Measurements from ENCODE around the gene ARMC6. TPM values are rescaled to one million over a fixed set of nuclear protein-coding genes. Genes with fewer than 3 reads are reported as not detected.
"Not testable (repeated sequence)": the region's sequence is repeated elsewhere in the genome, so short reads cannot be mapped to it uniquely, and the experiment has no call there.

The ARMC6 gene
- total RNA-seq, 1 experiment from 2014 or later = 33.5 TPM

DNA sequence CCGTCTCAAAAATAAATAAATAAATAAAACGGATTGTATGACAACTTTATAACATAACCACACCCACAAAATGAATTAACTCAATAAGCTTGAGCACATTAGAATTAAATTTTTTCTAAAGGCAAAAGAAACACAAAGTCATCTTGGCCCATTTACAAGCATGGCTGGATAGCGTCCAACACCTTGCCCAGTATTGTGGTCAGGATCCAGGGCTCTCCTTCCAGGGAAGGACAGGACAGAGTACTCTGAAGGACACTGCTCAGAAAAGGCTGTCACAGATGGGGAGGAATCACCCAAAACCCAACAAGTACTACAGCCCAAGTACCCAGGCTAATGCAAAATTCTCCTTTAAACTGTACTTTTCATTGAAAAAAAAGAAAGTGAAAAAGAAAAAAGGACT lies 27.2 kb upstream of the ARMC6 start:
- no peak for DNase-seq (ENCODE audit: low read depth, low spot score)
- in situ Hi-C loops (cut with HindIII; ENCODE audit: low pct_unique_long_range_greater_than_20kb, low sequenced_read_pairs) = no loop called here

DNA sequence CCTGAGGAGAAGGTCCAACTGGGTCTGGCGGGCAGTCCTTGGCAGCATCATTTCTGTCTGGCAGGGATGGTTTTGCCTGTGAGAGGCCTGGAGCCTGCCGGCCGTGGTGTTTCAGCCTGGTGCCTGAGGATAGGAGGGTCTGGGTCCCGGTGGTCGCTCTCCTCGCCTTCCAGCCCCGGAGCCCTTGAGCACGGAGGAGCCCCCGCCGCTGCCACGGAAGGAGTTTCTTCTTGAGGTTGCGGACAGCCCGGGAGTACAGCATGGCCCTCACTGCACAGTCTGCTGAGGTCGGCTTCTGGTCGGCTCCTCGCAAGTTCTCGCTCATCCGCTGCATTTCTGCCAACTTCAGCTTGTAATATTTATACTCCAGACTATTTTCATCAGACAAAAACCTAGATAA lies 23.5 kb upstream of the ARMC6 start:
- DNase-seq (ENCODE audit: low read depth, low spot score) = no peak
- in situ Hi-C loops (cut with HindIII; ENCODE audit: low pct_unique_long_range_greater_than_20kb, low sequenced_read_pairs) = no loop called here

DNA sequence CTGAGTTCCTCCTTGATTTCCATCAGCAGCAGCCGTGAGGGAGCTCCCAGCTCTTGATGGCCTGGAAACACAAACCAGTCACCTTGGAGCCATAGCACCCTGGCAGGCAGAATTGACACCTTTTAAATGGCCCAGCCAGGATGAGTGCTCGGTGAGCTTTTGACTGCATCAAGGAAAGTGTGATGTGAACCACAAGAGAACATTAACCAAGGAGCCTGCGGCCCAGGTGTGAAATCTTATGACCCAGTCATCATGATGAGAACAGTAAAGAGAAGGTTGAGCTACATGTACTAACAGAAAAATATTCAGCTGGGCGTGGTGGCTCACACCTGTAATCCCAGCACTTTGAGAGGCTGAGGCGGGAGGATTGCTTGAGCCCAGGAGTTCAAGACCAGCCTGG lies 22.9 kb upstream of the ARMC6 start:
- in situ Hi-C loops (cut with HindIII; ENCODE audit: low pct_unique_long_range_greater_than_20kb, low sequenced_read_pairs) = no loop called here
- DNase-seq (ENCODE audit: low read depth, low spot score) = no peak

DNA sequence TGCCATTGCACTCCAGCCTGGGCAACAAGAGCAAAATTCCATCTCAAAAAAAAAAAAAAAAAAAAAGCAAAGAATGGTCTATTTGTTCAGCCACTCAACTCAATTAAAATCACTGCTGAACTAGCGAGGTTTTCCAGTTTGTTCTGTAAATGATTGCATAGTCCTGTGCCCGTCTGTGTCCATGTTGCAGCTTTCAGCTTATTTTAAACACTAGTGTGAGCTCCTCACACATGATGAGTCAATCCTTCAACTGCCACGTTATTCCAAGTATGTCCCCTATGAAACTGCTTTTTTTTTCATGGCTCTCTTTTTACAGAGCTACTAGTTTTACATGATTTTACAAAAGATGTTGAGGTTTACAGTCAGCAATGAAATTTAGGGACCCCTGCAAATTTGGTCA lies 12.3 kb upstream of the ARMC6 start:
- in situ Hi-C loops (cut with HindIII; ENCODE audit: low pct_unique_long_range_greater_than_20kb, low sequenced_read_pairs) = no loop called here
- DNase-seq (ENCODE audit: low read depth, low spot score) = peak; percentile 31

DNA sequence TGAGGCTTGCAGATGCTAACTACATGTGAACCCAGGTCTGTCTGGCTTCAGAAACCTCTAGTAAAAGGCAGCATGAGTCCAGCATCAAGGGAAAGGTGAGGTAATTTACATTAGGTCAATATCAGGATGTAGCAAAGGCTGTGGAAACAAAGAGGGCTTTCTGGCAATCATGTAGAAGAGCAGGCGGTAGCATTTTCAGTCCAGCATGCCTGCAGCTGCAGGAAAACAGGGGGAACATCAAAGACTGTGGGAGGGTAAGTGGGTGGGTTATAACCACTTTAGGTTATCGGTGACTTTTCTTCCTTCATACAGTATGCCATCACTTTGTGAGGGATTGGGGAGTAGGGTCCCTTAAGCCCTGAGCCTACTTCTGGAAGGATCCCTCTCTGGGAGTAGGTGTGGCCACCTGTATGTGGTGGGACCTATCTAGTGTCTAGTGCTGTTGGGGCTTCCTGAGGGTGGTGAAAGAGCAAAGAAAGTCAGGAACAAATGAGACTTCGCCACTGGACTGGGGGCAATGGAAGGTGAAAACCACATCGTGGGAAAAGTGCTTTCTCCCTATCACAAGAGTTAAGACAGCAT lies 10.9 kb upstream of the ARMC6 start:
- in situ Hi-C loops (cut with HindIII; ENCODE audit: low pct_unique_long_range_greater_than_20kb, low sequenced_read_pairs) = no loop called here
- DNase-seq (ENCODE audit: low read depth, low spot score) = no peak

DNA sequence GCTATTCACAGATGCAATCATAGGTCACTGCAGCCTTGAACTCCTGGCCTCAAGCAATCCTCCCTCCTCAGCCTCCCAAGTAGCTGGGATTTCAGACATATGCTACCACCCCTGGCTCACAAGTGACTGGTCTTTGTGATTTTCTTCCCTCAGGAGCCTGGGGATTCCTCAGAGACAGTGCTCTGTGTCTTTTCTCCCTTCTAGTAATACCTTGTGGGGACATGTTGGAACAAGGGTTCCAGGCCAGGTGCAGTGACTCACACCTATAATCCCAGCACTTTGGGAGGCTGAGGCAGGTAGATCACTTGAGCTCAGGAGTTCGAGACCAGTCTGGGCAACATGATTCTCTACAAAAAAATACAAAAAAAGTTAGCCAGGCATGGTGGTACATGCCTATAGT lies 10.0 kb upstream of the ARMC6 start:
- DNase-seq (ENCODE audit: low read depth, low spot score); in situ Hi-C loops (cut with HindIII; ENCODE audit: low pct_unique_long_range_greater_than_20kb, low sequenced_read_pairs): not testable (repeated sequence)

DNA sequence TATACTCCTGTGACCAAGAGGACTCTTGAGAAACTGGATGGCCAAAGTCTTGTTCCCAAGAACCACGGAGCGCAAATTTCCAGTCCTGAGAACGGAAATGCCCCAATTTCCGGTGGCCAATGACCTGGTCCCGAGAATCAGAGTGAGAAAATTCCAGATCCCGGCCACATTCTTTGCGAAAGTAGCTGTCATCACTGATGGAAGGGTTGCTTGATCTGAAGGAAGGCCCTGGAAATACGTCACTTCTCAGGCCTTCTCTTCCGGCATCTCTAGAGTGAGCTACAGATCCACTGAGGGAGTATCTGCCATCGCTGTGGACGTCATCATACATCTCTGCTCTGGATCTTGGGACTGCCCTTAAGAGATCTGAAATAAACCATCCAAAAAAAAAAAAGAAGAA lies 7.5 kb upstream of the ARMC6 start:
- in situ Hi-C loops (cut with HindIII; ENCODE audit: low pct_unique_long_range_greater_than_20kb, low sequenced_read_pairs) = no loop called here
- no peak for DNase-seq (ENCODE audit: low read depth, low spot score)

DNA sequence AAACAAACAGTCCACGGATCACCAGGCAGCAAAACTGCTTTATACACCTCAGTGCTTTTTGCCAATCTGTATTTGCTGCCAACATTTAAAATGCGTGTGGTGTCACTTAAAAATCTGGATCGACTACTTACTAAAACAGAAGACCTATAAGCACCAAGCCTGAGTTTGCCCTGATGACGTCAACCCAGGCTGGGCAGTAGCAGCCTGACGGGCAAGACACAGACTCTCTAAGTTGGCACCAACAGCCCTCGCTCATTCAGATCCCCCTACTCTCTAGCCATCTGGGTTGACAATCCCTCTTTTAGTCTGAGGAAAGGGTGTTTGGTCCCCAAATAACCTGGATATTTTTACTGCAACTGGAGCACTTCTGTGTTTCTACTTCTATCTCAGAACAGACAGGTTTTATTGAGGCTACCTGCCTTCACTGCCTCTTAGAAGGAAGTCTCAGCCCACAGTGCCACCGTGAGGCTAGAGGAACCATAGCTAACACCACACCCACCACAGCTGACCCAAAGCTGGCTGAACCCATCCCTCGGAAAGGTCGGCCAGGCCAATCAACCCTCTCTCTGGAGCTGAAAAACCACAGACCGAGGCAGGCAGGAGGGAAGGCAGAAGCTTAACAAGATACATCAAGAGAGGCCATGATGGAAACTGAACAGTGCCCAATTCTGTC lies 7.0 kb upstream of the ARMC6 start:
- peak; percentile 24 for DNase-seq (ENCODE audit: low read depth, low spot score)
- in situ Hi-C loops (cut with HindIII; ENCODE audit: low pct_unique_long_range_greater_than_20kb, low sequenced_read_pairs) = no loop called here

DNA sequence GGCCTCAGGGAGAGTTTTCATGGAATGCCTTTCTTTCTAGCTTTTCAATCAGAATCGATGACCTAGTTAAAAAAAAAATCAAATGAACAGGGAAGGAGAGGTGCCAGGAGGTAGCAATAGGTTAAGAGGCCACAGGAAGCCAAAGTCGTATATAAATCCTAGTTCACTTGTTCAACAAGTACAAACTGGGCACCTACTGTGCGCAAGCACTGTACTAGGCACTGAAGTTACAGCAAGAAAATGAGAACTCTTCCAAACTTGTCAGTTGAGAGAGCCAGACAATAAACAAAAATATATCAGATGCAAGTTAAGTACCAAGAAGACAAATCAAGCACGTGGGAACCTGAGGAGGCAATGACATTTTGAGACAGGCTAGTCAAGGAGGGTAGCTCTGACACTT lies 6.2 kb upstream of the ARMC6 start:
- in situ Hi-C loops (cut with HindIII; ENCODE audit: low pct_unique_long_range_greater_than_20kb, low sequenced_read_pairs) = no loop called here
- no peak for DNase-seq (ENCODE audit: low read depth, low spot score)

DNA sequence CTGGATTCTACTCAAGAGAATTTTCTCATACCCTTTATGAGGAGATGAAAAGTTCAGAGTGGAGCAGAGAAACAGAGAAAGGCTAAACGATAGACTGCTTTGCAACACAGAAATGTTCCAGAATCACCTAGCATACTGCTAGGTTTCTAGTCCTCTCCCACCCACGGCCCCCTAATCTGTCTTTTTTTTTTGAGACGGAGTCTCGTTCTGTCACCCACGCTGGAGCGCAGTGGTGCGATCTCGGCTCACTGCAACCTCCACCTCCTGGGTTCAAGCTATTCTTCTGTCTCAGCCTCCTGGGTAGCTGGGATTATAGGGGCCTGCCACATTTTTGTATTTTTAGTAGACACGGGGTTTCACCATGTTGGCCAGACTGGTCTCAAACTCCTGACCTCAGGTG lies 4.9 kb upstream of the ARMC6 start:
- in situ Hi-C loops (cut with HindIII; ENCODE audit: low pct_unique_long_range_greater_than_20kb, low sequenced_read_pairs) = no loop called here
- no peak for DNase-seq (ENCODE audit: low read depth, low spot score)

DNA sequence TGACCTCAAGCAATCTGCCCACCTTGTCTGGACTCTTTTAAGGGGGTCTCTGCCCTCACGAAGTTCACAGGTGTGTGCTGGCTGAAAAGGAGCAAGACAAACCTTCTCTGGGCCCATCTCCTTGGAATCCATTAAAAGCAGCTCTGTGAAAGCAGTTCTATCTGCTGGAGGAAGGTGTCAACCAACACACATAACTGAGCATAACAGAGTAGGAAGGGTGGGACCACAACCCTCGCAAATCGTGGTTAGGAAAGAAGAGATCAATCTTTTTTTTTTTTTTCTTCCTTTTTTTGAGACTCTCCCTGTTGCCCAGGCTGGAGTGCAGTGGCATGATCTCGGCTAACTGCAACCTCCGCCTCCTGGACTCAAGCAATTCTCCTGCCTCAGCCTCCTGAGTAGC lies 1.5 kb upstream of the ARMC6 start:
- no peak for DNase-seq (ENCODE audit: low read depth, low spot score)
- in situ Hi-C loops (cut with HindIII; ENCODE audit: low pct_unique_long_range_greater_than_20kb, low sequenced_read_pairs) = no loop called here

DNA sequence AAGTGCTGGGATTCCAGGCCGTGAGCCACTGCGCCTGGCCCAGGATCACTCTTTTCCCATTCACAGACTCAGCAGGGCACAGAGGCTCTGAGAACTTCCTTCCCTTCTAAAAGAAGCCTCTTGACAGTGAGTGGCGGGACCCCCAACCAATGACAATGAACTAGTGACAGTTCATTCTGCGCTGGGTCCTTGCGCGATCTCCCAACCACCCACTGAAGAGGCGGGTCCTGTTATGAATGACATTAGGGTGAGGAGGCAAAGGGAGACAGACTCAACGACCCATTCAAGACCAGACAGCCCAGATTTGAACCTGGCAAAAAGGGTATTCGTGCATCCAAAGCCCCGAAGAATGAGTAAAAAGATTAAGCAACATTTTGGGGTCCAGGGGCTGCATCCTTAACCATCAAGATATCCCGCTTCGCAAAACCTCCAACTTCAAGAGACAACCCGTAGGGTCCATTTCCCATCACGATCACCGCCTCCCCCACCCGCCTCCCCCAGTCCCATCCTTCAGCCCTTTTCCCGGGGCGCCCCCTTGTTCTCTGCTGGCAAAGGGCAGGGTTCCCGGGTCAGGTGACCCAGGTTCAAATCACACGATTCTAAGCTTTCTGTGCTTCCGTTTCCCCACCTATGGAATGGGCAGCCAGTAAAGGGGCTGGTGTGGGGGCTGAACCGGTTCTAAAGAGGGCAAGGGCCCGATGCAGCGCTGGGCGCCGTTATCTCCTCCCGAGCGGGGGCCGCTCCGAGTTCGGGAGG lies 805 bp upstream of the ARMC6 start:
- in situ Hi-C loops (cut with HindIII; ENCODE audit: low pct_unique_long_range_greater_than_20kb, low sequenced_read_pairs) = no loop called here
- DNase-seq (ENCODE audit: low read depth, low spot score) = peak; percentile 91

DNA sequence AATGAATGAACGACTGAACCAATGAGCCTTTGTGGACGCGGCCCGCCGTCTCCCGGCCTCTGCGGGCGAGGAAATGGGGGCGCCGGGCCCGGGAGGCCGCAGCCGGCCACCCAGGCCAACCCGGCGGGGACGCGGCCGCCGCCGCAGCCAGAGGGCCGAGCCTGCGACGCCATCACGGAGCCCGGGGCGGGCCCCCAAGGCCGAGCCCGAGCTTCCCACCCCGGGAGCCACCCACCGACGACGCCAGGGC lies 302 bp upstream of the ARMC6 start:
- DNase-seq (ENCODE audit: low read depth, low spot score) = no peak
- in situ Hi-C loops (cut with HindIII; ENCODE audit: low pct_unique_long_range_greater_than_20kb, low sequenced_read_pairs) = no loop called here

DNA sequence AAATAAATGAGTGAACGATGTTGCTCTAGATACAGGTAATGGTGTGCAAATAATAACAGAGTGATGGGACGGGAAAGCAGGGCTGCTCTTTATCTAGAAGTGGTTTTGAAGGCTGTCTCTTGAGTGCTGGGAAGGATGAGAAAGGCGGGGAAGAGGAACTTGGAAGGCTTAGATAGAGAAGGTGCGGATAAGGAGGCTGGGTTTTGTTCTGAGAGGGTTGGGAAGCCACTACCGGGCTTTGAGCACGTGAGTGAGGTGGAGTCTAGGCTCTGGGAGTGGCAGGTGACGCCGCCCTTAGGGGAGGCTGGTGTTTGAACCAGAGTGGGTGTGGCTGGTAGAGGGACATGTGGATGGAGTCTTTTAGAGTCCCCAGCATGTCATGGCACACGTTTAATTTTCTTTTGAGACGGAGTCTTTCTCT lies 811 bp downstream of the ARMC6 start:
- peak; percentile 71 for DNase-seq (ENCODE audit: low read depth, low spot score)
- in situ Hi-C loops (cut with HindIII; ENCODE audit: low pct_unique_long_range_greater_than_20kb, low sequenced_read_pairs) = no loop called here

DNA sequence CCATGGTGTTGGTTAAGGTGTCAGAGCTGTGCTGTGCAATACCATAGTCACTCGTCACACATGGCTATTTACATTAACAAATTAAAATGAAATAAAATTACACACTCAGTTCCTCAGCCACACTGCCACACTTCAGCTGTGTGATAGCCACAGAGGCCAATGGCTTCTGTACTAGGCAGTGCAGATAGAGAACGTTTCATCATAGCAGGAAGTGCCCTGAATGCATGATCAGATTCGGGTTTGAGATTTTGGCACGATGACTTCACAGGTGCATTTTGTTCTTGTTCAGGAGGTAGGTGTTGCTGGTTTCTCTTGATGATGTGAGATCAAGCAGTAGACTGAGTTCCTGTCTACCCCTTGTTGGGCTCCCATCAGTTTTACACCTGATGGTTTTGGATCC lies 6.5 kb downstream of the ARMC6 start:
- in situ Hi-C loops (cut with HindIII; ENCODE audit: low pct_unique_long_range_greater_than_20kb, low sequenced_read_pairs) = no loop called here
- no peak for DNase-seq (ENCODE audit: low read depth, low spot score)

DNA sequence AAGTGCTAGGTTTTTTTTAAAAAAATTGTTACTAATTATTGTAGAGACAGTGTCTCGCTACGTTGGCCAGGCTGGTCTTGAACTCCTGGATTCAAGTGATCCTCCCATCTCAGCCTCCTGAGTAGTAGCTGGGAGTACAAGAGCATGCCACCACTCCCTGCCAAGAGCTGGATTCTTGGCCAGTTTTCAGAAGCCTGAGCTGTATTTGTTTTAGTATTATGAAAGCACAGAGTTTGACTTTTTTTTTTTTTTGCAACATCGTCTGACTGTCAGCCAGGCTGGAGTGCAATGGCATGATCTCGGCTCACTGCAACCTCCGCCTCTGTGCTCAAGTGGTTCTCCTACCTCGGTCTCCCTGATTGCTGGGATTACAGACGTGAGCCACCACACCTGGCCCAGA lies 7.0 kb downstream of the ARMC6 start:
- DNase-seq (ENCODE audit: low read depth, low spot score) = no peak
- in situ Hi-C loops (cut with HindIII; ENCODE audit: low pct_unique_long_range_greater_than_20kb, low sequenced_read_pairs) = no loop called here

DNA sequence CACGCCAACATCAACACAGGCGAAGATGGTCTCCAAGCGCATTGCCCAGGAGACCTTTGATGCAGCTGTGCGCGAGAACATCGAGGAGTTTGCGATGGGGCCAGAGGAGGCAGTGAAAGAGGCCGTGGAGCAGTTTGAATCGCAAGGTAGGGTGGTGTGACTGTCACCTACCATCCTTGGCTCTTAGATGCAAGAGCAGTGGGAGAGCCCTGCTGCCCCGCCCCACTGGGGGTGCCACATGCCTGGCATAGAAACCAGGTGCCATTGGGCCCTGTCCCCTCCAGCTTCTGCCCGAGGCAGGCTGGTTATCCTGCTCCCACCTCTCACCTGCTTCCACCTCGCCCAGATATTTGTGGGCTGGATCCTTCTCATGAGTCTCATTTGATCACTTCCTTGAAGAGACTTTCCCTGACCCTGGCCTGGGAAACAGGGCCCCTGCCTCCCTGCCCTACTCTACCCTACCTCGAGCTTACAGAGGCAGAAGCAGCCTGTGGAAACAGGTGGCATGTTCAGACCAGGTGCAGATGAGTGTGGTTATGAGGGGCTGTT lies 9.4 kb downstream of the ARMC6 start:
- in situ Hi-C loops (cut with HindIII; ENCODE audit: low pct_unique_long_range_greater_than_20kb, low sequenced_read_pairs) = no loop called here

DNA sequence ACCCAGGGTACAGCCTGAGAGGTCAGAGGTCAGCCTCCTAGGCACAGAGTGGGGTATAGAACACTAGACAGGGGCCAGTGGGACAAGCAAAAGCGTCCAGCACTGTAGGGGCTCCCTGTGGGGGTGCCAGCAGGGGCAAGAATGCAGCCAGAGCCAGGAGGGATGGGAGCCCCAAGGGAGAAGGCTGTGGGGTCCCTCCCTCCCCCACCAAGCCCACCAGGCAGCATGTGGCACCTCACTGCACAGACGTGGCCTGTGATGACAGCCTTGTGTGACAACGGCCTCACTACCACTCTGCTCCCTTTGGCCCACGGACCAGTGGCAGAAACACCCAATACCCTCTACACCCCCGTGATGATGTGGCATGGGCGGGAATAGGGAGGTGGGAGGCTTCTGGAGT lies 10.1 kb downstream of the ARMC6 start:
- in situ Hi-C loops (cut with HindIII; ENCODE audit: low pct_unique_long_range_greater_than_20kb, low sequenced_read_pairs) = no loop called here
- no peak for DNase-seq (ENCODE audit: low read depth, low spot score)

More for the DNA sequence above, 9.4 kb downstream of the ARMC6 start:
- no peak for DNase-seq (ENCODE audit: low read depth, low spot score)

DNA sequence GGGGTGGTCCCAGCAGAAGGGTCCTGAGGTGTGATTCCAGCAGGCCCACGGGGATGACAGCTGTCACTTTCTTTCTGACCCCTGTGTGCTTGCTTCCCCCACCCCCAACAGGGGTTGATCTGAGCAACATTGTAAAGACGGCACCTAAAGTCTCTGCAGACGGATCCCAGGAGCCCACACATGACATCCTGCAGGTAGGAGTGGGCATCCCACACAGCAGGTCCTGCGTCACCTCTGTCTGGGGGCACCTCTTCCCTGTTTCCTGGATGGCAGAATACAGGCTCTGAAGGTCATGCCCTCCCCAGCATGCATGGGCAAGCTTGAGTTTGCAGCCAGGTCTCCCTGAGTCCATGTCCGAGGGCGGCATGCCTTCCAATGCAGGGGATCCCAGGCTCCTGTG lies 10.5 kb downstream of the ARMC6 start:
- DNase-seq (ENCODE audit: low read depth, low spot score) = no peak
- in situ Hi-C loops (cut with HindIII; ENCODE audit: low pct_unique_long_range_greater_than_20kb, low sequenced_read_pairs) = no loop called here
